Renal pelvis (tissue), 4 donors: ENCODE results near the gene NR6A1. TPM values are rescaled to one million over a fixed set of nuclear protein-coding genes. Genes with fewer than 3 reads are reported as not detected.

ENCODE experiments used
- DNase-seq: peaks from one replicate; pipeline ENCODE4 v3.0.0-alpha.2; 2013
- polyA plus RNA-seq, 3 donors: library from polyadenylated mRNA; unstranded; fragments of 120-200 nt; gene quantifications; one replicate each; pipeline ENCODE4 v1.2.1, GENCODE V29; 2013; ENCODE audit not compliant: insufficient read length in 3 of 3

Gene NR6A1
- polyA plus RNA-seq, 3 donors: 1.0 to 1.9 (median 1.6) TPM

DNA sequence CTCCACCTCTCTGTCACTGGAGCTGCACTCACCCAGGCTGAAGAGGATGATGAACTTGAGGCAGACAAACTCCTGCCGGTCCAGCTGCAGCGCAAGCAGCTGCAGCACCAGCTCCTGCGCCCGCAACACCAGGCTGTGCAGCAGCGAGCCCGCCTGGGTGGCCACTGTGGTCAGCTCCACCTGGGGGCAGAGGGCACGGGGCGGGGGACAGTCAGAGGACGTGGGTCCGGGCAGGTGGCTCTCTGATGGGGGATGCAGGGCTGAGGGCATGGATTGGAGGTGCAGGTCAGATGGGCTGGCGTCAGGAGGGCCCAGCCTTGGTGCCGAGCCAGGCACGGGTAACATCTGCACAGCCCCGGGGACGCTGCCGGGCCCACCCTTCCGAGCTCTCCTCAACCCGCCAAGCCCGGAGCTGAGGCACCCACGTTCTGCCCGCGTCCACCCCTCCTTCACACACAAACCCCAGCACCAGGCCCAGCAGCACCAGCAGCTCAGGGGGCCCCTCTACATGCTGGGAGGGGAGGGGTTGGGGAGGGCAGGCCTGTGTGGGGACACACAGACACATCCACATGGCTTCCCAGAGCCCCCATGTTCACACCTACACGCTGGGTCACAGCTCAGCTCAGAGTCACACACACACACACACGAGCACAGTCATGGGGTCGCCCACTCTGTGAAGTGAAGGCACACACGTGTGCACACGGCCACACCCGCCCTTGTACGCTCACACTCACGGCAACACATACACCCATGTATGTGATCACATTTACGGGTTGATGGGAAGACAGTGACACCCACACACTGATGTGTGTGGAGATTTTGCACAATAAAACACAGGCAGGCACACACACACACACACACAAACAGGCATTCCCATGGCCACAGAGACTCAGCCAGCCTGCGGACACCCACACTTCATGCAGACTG, 279.8 kb downstream of the NR6A1 start:
- DNase-seq: no peak

DNA sequence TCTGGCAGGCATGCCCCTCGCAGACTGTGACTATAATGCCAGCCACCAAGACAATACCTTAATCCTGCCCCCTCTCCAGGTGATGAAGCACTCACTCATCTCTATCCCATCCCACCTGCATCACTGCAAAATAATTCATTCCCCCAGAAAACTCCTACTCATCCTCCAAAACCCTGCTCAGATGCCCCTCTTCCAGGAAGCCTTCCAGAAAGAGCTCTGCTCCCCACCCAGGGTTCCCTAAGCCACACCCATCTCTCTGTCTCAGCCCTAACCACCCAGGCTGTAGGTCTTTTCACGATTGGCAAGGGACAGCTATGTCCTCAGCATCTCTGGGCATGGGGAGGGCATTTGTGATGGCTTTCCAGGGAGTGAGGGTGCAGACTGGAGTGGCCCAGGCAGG, 281.1 kb downstream of the NR6A1 start:
- no peak for DNase-seq

DNA sequence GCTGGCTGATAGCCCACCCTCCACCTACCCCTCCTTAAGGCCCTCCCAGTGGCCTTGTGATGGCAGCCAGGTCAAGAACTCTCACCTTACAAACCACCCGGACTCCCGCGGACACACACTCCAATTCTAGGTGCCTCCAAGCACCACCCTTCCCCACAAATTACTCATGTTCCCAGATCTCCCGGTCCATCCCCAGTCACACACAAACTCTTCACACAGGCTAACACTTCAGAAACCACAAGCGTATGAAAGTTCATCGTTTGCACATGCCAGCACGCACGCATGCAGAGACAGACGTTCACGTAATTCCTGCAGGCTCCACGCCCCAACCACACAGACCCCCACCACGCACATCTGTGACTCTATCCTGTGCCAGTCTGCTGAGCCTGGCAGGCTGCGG, 281.9 kb downstream of the NR6A1 start:
- DNase-seq: no peak

DNA sequence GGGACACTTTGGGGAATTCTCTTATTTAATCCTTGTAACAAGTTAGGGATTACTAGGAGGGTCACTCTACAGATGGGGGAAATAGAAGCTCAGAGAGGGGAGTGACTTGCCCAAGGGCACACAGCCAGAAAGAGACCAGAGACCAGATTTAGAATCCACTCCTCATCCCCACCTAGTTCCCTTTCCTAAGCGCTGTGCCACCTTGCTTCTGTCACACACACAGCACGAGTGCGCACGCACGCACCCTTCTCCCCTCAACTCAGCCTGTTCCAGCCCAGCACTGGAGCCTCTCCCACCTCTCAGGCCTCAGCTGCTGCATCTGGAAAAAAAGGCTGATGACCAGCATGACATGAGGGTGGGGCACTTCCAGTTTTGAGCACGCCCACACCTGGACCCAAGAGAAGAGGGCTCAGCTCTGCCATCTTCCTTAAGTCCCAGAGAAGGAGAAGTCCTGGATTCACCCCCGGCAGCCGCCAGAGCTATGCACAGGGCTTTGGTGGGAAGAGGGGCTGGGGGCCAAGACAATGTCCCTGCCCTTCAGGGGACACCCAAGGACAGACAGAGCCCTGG, 282.4 kb downstream of the NR6A1 start:
- DNase-seq: no peak

DNA sequence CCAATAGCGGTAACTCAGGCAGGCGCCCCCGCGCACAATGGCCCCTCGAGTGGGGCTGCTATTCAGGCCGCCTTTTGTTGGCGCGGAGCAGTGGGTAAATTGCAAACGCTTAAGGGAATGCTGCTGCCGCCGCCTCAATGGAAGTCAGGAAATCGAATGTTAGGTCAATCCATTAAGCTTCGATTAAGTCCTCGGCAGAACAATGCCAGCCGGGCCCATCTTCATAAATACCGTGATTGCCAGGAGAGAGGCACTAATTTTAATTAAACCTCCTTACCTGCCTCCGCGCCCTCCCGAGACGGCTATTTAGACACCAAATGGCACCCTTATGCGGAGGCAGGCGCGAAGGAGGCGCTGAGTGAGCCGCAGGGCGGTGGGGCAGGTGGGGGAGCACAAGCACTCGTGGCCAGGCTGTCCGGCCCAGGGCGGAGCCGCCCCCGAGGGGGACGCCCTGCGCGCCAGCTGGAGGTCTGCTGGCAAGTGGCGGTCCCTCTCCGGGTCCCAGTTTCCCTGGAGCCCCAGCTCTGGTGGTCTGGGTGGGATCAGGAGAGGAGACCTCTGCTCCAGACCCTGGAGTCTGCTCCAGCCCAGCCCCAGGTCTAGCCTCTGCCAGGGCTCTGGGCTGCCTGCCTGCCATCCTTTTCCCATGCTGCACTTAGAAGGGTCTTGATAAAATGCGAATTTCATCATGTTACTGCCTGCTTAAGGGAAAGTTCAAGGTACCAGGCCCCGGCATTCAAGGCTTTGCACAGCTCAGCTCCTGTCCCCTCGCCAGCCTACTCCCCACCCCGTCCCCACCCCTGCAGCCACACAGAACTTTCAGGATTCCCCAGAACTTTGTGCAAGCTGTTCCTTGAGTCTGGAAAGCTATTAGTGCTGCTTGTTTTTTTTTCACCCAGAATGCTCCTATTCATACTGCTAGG, 283.6 kb downstream of the NR6A1 start:
- no peak for DNase-seq

DNA sequence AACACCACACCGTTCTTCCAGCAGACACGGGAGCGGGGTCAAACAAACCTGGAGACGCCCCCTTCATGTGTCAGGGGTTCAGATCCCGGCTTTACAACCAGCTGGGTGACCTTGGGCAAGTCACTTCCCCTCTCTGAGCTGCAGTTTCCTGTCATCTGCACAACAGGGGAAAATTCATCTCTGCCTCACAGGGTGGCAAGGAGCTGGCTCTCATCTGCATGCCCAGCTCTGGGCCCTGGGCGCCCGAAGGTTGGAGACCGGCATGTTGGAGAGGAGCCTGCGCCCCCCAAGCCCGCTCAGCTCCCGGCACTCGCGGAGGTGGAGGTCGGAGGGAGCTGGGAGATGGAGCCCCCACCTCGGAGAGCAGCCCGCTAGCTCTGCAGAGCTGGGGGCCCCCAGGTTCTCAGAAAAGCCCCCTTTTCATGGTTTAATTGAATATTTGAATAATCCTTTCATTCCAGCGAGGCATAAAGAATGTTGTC, 284.3 kb downstream of the NR6A1 start:
- DNase-seq: no peak

DNA sequence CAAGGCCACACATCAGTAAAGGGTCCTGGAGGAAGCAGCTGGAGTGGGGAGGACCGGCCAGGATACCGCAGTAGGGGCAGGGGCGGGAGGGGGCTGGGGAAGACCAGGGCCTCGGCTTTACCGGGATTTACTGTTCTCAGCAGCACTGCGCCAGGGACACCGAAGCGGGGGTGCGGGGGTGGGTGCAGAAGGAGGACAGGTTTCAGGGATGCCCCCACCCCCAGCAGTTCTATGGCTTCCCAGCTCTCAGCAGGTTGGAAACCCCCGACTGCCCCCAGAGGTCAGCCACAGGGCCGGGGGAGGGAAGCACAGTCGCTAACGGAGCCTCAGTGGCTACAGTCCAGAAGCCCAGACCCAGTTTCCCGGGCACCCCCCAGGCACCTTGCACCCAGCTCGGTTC, 285.2 kb downstream of the NR6A1 start:
- DNase-seq: no peak

DNA sequence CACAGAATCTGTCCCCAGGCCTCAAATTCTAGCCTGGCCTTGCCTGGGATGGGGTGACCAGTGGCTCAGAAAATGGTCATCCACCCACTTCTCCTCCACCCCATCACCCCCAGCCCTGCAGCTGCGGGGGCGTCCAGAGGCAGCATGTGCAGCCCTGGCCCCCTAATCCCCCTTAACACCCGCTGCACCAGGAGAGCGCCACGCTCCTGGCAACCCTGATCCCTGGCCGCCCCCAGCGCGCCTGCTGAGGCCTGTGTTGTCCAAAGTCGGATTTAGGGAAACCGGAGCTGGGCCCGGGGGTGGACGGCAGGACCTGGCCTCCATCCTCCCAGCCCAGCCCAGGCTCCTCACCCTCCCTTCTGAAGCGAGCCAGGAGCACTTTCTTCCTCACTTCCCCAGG, 285.9 kb downstream of the NR6A1 start:
- DNase-seq: no peak

DNA sequence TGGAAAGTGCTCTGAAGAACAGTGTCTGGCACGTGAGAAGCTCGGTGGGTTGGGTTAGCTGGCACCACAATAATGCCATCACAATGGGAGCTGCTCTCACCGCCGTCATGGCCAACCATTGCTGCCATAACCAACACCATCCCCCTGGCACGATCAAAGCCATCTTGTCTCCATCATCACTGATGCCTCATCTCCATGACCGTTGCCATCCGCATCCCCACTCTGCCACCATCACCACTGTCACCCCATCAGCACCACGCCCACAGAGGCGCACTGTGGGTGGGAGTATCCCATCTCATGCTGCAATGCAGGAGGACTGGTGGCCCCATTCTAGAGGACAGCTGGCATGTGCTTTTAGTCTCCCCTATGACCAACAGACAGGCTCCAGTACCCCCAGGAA, 287.6 kb downstream of the NR6A1 start:
- no peak for DNase-seq

DNA sequence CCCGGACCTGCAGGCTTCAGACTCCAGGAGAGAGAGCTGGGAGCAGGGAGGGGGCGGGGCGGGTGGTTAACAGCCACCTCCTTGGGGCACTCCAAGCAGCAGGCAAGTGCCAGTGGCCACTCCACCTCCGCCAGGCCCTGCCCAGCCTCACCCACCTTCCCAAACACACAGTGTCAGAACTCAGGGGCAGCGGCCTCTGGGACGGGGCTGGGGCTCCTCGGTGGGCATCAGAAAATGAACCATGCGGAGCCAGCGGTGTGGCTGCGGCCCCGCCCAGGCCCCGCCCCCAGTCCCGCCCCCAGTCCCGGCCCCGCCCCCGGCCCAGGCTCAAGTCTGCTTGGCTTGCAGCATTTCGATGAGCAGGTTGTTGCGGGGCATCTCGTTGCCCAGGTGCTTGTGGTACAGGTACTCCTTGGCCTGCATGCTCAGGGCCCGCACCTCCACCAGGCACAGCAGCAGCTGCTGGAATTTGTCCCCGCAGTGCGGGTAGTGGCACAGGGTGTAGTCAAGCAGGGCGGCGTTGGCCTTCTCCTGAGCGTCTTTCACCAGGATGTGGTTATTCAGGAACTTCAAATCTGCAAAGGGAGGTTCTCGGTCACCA, 288.6 kb downstream of the NR6A1 start:
- DNase-seq: no peak

DNA sequence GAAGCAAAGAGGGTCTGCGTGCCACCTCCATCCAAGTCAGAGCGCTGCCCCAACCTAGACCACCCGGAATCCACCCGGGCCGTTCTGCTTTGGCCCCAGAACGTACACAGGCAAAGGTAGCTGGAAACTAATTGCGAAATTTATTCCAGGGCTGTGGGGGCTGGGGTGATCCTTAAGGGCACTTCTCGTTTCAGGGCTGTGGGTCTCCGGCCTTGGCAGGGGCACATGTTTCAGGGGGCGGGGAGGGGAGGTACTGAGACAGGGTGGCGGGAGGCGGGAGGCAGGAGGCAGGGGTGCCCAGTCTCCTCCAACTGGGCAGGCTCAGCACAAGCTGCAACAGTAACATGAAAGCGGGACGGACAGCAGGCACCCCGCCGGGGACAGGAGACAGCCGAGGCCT, 290.0 kb downstream of the NR6A1 start:
- DNase-seq: no peak

DNA sequence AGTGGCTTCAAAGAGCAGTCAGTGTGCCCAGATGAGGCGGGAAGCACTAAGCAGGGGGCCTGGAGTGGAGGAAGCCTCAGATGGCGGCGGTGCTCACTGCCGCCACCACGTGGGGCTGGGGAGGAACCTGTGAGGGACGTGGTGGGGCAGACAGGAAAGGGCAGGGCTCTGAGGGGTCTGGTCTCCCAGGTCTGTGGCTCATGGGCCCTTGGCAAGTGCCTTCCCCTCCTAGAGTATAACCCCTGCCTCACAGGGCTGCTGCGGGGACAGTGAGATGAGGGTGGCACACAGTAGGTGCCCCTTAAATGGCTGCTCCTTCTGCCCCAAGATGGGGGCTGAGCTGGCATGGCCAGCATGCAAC, 290.5 kb downstream of the NR6A1 start:
- no peak for DNase-seq

DNA sequence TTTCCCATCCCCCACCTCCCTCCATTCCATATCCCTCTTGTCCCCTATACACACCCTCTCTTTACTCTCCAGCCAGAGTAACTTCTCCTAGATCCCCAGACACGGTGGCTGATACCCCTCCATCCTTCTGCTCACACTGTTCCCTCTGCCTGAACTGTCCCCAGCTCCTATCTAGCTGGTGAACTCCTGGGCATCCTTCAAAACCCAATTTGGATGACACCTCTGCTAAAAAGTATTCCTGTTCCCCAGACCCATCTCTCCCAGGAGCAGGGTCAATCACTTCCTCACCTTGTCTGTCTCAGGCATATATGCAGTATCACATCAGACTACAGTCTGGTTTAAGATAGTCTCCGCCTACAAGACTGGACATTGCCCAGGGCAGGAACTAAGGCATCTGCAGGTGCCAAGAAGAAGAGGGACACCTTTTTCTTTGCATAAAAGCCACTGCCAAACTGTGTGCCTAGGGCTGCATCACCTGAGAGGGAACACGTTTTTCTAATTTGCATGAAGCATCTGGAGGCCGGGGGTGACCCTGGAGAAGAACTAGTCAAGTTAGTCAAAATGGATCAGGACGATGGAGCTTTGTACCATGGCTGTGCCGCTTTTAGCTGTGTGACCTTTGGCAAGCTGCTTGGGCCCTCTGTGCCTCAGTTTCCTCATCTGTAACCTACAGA, 291.0 kb downstream of the NR6A1 start:
- DNase-seq: no peak

DNA sequence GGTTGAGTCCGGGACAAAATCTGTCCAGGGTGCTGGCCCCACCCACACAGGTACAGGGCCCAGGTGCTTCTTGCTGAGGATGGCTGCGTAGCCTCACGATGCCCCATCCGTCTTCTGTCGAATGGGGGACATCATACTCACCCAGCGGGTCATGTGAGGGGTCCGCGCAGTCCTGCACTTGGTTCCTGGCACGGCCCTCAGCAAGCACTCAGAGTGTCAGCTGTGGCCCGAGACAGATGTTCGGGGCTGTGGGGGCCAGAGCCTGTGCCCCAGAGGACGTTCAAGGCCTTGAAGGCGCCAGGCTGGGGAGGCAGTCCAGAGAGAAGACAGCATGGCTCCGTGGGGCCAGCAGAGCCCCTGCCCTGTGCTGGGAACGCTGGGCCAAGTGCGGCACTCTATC, 291.7 kb downstream of the NR6A1 start:
- DNase-seq: no peak

DNA sequence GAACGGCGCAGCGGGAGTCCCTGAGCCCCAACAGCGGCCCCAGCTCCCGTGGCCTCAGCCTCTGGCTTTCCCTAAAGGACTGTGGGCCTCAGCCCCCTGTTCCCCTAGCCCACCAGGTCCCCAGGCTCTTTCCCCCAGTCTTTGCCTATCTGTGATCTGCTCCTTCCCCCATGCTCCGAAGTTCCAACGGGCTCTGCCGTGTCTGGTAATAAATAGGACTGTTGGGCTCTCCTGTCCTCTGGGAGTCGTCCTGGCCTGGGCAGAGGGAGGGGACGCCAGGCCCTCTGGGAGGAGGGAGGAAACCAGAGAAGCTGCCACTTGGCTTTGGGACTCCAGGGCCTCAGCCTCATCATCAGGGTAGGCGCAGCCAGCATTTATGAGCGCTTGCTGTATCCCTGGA, 292.8 kb downstream of the NR6A1 start:
- DNase-seq: no peak

DNA sequence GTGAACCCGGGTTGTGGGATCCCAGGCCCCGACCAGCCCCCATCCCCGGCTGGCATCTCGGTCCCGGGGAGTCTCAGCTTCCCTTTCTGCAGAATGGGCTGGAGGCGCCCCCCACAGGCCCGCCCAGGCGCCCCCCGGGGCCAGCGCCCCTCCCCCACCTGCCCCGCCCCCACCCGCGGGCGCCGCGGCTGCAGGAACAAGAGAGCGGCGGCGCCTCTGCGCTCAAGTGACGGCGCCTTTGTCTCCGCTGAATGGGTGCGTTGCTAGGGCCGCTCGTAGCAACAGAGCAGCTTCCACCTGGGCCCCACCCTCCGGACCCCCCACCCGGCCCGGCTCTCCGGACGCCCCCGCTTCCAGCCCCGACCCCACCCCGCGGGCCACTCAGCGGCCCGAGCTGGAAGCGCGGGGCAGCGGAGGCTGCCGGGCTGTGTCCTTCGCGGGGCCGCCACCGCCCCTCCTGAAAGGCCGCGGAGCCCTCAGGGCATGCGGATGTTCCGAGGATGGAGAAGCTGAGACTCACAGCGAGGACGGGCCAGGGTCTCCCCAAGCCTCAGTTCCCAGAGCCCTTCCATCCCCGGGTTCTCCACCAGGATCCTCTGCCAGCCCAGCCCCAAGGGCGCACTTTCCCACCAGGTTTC, 293.3 kb downstream of the NR6A1 start:
- DNase-seq: no peak

DNA sequence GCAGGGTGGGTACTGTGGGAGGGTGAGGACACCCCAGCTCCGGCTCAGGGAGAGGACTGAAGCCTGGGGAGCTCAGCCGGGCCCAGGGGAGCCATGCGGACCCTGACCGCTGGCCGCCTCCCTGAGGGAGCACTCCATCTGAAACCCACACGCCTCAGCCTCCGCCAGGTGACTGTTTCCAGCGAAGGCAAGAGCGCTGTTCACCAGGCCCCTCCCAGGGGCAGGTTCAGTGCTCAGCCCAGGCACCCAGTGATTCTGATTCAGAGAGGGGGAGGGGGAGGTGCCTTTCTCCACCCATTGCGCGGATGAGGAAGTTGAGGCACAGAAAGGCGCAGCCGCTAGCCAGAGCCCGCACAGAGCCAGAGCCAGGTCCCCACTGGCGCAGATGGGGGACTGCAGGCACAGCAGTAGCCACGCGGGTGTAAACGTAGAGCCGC, 293.9 kb downstream of the NR6A1 start:
- DNase-seq: no peak

DNA sequence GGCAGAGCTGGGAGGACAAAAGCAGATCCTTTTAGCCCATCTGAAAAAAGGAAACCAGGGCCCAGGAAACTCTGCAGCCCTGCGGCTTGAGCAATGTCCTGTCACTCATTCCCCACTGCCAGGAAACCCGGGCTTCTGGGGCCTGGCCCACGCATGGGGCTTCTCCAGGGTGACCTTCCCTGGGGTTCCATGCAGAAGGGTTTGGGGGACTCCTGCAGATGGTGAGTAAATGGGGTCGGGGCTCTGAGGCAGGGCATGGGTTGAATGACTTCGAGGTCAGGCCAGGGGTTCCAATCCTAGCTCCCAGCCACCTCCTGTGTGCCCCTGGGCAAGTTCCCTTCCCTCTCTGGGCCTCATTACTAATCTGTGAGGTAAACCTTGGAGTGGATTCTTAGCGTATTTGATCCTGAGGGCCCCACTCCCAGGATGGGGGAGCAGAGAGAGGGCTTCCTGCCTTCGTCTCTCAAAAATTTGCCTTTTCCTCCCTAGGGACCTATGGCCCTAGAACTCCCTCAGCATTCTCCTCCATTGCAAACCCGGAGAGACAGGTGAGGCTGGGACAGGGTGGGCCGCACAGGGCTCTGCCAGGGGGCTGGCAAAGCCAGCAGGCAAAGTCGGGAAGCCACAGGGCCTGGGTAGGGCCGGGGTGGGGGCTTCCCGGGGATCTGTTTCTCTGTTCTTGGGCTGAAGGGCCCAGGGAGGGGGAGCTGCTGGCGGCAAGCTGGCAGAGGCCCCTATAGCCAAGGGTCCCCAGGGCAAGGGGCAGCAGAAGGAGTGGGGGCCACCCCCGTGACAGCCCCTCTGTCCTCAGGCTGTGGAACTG, 295.0 kb downstream of the NR6A1 start:
- no peak for DNase-seq

DNA sequence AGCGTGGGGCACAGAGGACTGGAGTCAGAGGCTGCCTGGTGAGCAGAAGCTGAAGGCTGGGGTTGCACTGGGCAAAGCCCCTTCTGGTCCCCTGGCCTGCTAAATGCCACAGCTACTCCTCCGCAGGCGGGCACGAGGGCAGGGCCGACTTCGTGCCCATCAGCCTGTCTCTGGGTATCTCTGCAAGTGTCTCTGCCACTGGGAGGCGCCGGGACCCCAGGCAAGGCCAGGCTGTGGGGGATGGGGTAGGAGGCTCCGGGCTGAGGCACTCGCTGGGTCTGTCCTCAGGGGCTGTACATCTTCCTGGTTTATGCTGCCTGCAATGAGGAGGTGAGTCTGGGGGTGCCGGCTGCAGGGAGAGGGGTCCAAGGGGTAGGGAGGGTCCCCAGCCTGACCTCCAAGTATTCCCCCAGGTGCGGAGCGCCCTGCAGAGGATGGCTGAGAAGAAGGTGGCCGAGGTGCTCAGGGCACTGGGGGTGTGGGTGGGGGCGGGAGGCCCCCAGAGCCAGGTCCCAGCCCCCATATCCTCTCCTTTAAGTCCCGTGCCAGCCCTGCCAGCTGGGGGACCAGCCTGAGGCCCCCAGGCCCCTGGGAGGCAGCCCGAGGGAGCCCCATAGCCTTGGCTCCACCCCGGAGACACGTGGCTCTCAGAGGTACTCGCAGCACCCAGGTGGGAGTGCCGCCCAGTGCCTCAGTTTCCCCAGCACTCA, 295.8 kb downstream of the NR6A1 start:
- no peak for DNase-seq
